ENCODE results near the gene ARHGAP28.

- TF ChIP-seq CTCF (IDR thresholded peaks at IDR 0.05) (no peak), POLR2AphosphoS5 (IDR thresholded peaks at IDR 0.05) (no peak)
Measured at GRCh38 chr18:6759579-6759978, 30.1 kb downstream of the ARHGAP28 start.

Data from transverse colon (tissue), 4 donors.